IPS-20b (cell line): ENCODE results near the gene TNFRSF9.

ENCODE experiments used
- H3K27ac ChIP-seq: one replicate; pipeline ENCODE4 v1.5.1; 2013; ENCODE audit warnings: low read length
- H3K27me3 ChIP-seq: 2 replicates; pipeline ENCODE4 v1.6.1; 2013; ENCODE audit warnings: mild to moderate bottlenecking, low read length, inconsistent platforms; ENCODE audit not compliant: insufficient read depth
- H3K36me3 ChIP-seq: 2 replicates; pipeline ENCODE4 v1.6.1; 2013; ENCODE audit warnings: low read depth, mild to moderate bottlenecking, inconsistent platforms, low read length, moderate library complexity; ENCODE audit not compliant: insufficient read depth
- H3K4me1 ChIP-seq: 2 replicates; pipeline ENCODE4 v1.6.1; 2013; ENCODE audit warnings: mild to moderate bottlenecking, control low read depth, inconsistent platforms, low read length, moderate library complexity; ENCODE audit not compliant: insufficient read depth
- H3K4me3 ChIP-seq: 2 replicates; pipeline ENCODE4 v1.5.1; 2013; ENCODE audit warnings: mild to moderate bottlenecking, low read length, inconsistent platforms
- H3K9ac ChIP-seq: 2 replicates; pipeline ENCODE4 v1.6.1; 2013; ENCODE audit warnings: low read depth, mild to moderate bottlenecking, inconsistent platforms, low read length, moderate library complexity
- H3K9me3 ChIP-seq: 2 replicates; pipeline ENCODE4 v1.6.1; 2013; ENCODE audit warnings: mild to moderate bottlenecking, low read depth, low read length, inconsistent platforms; ENCODE audit not compliant: insufficient read depth

TNFRSF9 gene

DNA sequence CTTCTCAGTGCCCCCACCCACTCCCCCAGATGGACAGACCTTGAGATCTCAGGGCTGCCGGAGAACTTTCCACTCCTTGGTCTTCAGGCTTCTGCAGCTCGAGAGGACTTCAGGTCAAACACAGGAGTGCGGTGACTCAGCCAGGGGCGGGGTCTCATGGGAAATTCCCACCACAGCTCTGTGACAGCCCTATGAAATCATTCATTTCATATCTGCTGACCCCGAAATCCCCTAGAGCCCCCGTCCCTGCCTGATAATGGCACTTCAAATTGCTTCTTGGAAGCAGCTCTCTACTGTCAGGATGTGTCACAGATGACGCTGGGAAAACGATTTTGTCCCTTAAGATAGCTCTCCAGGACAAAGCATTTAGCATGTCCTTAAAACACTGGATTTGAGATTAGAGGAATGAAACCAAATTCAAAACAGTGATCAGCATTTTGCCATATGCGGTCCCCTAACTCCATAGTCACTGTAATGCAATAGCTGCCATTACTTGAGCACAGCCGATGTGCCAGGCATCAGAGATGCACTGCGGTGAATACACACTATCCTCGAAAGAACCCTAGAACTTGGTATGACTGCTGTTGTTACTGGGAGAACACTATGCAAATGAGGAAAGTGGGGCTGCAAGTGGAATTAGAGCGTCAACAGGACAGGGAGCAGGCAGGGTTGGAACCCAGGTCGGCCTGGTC is at the start of gene TNFRSF9:
Gene TNFRSF9, minus strand, starts transcription at position 95 of the 692 bp plus-strand sequence. CDS start 845 bp downstream, outside the sequence.
- H3K4me1 ChIP-seq: no peaks in the 10 kb centered on the region
- H3K9ac ChIP-seq: no peak within 1 kb of the TSS
- peaks cover 52% of the 10 kb centered on the region for H3K27me3 ChIP-seq
- H3K27ac ChIP-seq: no peak within 1 kb of the TSS
- H3K9me3 ChIP-seq: no peaks in the 10 kb centered on the region
- H3K4me3 ChIP-seq: no peak within 1 kb of the TSS
- no peaks in the 10 kb centered on the region for H3K36me3 ChIP-seq

DNA sequence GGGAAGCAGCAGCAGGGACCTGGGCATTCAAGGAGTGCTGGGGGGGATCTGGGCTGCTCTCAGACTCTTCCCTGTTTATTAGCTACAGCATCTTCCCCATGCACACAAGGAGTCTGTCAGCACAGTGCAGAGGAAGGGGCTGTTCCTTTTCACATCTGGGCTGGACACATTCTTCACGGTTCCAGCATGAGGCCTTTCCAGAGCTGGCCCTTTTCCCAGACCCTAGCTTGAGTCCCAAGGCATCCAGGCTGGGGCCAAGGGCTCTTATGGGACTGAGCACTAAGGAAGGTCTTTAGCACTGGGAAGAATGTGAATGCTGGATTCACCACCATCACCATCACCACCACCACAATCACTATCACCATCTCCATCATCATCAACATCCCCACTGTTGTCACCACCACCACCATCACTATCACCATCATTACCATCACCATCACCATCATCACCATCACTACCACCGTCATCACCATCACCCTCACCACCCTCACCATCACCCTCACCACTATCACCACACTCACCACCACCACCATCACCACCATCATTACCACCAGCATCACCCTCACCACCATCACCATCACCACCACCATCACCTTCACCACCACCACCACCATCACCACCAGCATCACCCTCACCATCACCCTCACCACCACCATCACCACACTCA is 49.3 kb upstream of the TNFRSF9 start:
- Histone ChIP-seq H3K9ac (no peak overlapping the region), H3K27ac (no peak overlapping the region), H3K27me3 (no peaks in the 10 kb centered on the region)

DNA sequence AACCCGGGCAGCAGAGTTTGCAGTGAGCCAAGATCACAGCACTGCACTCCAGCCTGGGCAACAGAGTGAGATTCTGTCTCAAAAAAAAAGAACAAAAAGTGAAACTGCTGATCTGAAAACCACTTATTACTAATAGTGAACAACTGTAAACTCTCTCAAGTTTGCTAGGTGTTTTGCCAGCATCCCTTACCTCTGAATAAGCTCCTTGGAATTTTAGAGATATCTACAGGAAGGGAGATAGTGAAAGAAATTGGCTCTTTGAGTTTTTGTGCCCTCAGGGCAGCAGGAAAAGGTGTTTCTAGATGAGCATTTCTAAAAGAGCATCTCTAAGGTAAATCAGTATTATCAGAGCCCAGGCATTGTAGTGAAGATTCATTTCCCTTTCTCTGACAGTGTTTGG is 47.9 kb upstream of the TNFRSF9 start:
- H3K36me3 ChIP-seq: peaks cover 49% of the 10 kb centered on the region
- peaks cover 5% of the 10 kb centered on the region; the same call in 1 of the 2 replicates for H3K4me1 ChIP-seq
- H3K27me3 ChIP-seq: no peaks in the 10 kb centered on the region
- no peak overlapping the region for H3K27ac ChIP-seq
- no peak overlapping the region for H3K4me3 ChIP-seq
- H3K9ac ChIP-seq: no peak overlapping the region
- H3K9me3 ChIP-seq: no peaks in the 10 kb centered on the region

More for the DNA sequence above, 49.3 kb upstream of the TNFRSF9 start:
- H3K36me3 ChIP-seq: peaks cover 35% of the 10 kb centered on the region
- peaks cover 5% of the 10 kb centered on the region; the same call in 1 of the 2 replicates for H3K4me1 ChIP-seq
- no peaks in the 10 kb centered on the region for H3K9me3 ChIP-seq
- no peak overlapping the region for H3K4me3 ChIP-seq

DNA sequence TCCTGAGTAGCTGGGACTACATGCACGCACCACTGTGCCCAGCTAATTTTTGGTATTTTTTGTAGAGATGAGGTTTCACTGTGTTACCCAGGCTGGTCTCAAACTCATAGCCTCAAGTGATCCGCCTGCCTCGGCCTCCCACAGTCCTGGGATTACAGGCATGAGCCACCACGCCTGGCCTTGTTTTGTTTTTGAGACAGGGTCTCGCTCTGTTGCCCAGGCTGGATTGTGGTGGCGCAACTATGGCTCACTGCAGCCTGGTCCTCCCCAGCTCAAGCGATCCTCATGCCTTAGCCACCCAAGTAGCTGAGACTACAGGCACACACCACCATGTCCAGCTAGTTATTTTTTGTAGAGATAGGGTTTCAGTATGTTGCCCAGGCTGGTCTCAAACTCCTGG is 46.9 kb upstream of the TNFRSF9 start:
- Histone ChIP-seq H3K9me3 (no peaks in the 10 kb centered on the region), H3K4me1 (peaks cover 6% of the 10 kb centered on the region; the same call in 1 of the 2 replicates), H3K27ac (no peak overlapping the region), H3K4me3 (no peak overlapping the region), H3K27me3 (no peaks in the 10 kb centered on the region), H3K36me3 (peaks cover 59% of the 10 kb centered on the region), H3K9ac (no peak overlapping the region)

DNA sequence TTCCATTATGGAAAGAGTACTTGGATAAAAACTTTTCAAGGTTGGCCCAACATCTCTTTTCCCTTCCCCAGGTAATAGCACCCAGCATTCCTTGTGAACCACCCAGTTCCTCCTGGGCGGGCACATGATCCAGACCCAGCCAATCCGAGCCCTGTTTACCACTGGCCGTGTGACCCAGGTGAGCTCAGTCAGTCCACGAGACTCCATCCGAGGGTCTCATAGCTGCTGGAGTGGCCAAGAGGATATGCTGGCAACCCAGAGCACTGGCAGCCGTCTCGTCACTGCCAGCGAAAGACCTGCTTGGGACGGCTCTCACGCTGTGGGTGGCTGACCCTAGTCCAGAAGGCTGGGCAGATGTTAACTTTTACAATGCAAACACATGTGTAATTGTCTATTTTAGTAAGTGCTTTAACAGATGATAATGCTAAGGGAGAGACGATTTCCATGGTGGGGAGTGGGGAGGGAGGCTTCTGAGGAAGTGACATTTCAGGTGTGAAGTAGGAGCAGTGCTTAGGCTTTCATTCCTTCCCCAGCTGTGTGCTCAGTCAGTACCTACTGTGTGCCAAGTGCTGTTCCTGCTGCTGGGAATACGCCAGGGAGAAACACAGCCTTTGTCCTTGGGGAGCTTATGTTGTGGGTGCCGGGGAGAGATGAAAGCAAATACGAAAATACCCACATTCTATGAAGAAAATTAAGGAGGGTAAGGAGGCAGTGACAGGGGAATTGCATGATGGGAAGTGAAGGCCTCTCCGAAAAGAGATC is 45.4 kb upstream of the TNFRSF9 start:
- Histone ChIP-seq H3K36me3 (peaks cover 66% of the 10 kb centered on the region), H3K9me3 (no peaks in the 10 kb centered on the region), H3K4me3 (no peak overlapping the region), H3K27me3 (no peaks in the 10 kb centered on the region), H3K9ac (no peak overlapping the region), H3K27ac (no peak overlapping the region), H3K4me1 (peaks cover 4% of the 10 kb centered on the region; the same call in 1 of the 2 replicates)

DNA sequence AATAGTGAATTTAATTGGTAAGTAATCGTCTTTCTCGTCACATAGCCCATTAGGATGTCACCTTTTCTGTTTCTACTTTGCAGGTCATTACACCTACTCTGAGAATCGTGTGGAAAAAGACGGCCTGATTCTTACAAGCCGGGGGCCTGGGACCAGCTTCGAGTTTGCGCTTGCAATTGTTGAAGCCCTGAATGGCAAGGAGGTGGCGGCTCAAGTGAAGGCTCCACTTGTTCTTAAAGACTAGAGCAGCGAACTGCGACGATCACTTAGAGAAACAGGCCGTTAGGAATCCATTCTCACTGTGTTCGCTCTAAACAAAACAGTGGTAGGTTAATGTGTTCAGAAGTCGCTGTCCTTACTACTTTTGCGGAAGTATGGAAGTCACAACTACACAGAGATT is 44.2 kb upstream of the TNFRSF9 start:
- no peak overlapping the region for H3K27ac ChIP-seq
- no peaks in the 10 kb centered on the region for H3K27me3 ChIP-seq
- no peak overlapping the region for H3K4me3 ChIP-seq
- peaks cover 69% of the 10 kb centered on the region for H3K36me3 ChIP-seq
- no peak overlapping the region for H3K9ac ChIP-seq
- H3K9me3 ChIP-seq: no peaks in the 10 kb centered on the region
- 0 out of 2 replicates have a peak, but pooled peaks cover 3% of the 10 kb centered on the region for H3K4me1 ChIP-seq

DNA sequence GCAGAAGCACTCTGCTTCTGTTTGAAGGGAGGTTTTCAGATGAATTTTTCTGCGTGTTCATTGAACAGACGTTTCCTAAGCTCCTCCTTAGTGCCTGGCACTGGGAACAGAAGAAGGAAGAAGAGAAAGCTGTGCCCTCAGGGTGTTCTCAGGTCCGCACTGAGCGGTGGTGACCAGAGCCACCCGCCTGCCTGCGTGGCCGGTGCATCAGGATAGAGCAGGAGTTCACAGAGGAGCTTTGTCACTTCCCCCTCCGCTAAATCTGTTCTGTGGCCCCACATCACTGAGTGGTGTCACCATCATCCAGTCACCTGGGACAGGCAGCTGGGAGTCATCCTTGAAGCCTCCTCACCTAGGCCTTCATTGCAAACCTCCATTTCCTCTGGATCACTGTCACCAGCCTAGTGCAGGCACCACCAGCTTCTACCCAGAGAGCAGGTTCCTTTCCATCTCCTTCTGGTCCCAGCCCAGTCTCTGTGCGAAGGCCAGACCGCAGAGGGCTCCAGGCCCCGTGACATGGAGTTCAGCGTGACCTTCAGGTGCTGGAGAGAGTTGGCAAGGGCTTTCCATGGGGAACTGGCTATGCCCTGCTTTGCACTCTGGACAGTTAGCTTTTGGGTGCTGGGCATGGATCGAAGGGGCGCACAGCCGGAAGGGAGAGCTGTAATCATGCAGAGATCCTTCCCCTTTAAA is 42.6 kb upstream of the TNFRSF9 start:
- H3K36me3 ChIP-seq: peaks cover 83% of the 10 kb centered on the region
- H3K9me3 ChIP-seq: no peaks in the 10 kb centered on the region
- H3K27ac ChIP-seq: no peak overlapping the region
- H3K4me1 ChIP-seq: 0 out of 2 replicates have a peak, but pooled peaks cover 3% of the 10 kb centered on the region
- H3K4me3 ChIP-seq: no peak overlapping the region
- no peak overlapping the region for H3K9ac ChIP-seq
- H3K27me3 ChIP-seq: no peaks in the 10 kb centered on the region

DNA sequence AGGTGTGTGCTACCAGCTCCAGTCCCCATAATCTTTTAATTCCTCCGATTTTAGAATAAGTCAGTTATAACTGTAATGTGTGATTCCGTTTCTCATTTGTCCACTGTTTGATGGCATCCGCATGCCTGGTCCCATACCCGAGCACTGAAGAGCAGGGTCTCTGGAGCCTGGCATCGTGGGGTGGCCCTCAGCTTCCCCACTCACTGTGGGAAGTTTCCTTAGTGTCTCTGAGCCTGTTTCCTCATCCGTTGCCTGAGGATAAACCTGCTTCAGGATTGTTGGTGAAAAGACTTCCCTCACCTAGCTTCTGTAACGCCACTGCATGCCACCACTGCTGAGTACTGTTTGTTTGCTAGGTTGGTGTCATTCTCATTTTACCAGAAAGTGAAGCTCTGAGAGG is 40.3 kb upstream of the TNFRSF9 start:
- no peak overlapping the region for H3K9ac ChIP-seq
- no peaks in the 10 kb centered on the region for H3K9me3 ChIP-seq
- H3K4me1 ChIP-seq: 0 out of 2 replicates have a peak, but pooled peaks cover 3% of the 10 kb centered on the region
- H3K27ac ChIP-seq: no peak overlapping the region
- H3K27me3 ChIP-seq: no peaks in the 10 kb centered on the region
- H3K36me3 ChIP-seq: peaks cover 87% of the 10 kb centered on the region
- no peak overlapping the region for H3K4me3 ChIP-seq

DNA sequence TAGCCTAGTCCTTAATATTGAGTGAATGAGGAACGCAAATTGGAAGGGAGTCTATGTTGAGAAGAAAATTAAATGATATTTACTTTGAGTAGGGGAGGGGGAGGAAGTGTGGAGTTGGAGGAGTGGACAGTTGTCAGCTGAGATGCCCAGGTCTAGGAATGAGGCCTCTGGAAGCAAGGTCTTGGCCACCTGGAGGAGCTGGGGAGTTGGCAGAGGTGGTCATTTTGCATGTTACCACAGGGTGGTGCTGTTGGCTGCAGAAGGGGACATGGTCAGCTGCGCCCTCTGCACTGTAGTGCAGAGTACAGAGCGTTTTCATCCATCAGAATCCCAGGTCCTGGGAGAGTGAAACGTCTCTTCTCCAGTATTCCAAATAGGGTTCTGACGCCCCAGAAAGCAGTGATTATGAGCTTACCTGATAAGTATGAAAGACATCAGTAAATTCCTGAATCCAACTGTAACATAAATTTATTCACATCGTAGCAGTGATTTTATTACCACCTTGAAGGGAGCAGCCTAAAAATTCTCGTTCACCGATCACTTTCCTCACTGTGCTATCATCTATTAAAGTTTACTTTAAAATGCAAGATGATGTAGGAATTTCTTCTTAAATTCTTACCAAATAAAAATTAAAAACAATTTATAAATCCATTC is 34.7 kb upstream of the TNFRSF9 start:
- no peaks in the 10 kb centered on the region for H3K9me3 ChIP-seq
- no peak overlapping the region for H3K27ac ChIP-seq
- H3K4me1 ChIP-seq: no peaks in the 10 kb centered on the region
- H3K27me3 ChIP-seq: no peaks in the 10 kb centered on the region
- peaks cover 69% of the 10 kb centered on the region for H3K36me3 ChIP-seq
- H3K4me3 ChIP-seq: no peak overlapping the region
- no peak overlapping the region for H3K9ac ChIP-seq

DNA sequence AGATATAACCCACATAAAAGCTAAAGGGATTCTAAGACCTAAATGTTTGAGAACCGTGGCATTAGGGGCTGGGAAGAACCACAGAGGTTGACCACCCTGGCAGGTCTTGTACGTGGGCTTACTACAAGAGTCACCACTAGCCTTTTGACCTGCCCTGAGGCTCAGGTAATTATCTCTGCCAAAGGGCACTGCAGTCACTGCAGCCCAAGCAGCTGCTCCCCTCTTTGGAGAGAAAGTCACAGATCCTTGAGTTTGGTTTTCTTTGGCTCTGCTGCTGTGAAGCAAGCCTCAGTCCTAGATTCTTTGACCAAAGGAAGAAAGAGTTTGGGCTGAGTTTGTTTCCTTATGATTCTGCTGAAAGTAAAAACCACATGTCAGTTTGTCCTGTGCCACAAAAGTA is 32.4 kb upstream of the TNFRSF9 start:
- no peak overlapping the region for H3K27ac ChIP-seq

DNA sequence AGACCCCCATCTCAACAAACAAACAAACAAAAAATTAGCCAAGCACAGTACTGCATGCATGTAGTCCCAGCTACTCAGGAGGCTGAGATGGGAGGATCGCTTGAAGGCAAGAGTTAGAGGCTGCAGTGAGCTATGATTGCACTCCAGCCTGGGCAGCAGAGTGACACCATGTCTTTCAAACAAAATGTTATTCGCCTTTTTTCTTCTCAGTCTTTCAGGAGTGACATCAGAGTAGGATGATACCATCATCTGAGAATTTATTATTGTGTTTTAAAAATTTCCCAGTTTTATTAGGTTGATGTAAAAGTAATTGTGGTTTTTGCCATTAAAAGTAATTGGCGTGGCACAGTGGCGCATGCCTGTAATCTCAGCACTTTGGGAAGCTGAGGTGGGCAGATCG is 31.6 kb upstream of the TNFRSF9 start:
- Histone ChIP-seq H3K4me1 (no peaks in the 10 kb centered on the region), H3K36me3 (peaks cover 67% of the 10 kb centered on the region), H3K27ac (no peak overlapping the region), H3K9me3 (no peaks in the 10 kb centered on the region), H3K27me3 (no peaks in the 10 kb centered on the region), H3K4me3 (no peak overlapping the region), H3K9ac (no peak overlapping the region)

More for the DNA sequence above, 32.4 kb upstream of the TNFRSF9 start:
- no peak overlapping the region for H3K9ac ChIP-seq
- H3K27me3 ChIP-seq: no peaks in the 10 kb centered on the region
- no peaks in the 10 kb centered on the region for H3K4me1 ChIP-seq
- no peak overlapping the region for H3K4me3 ChIP-seq
- H3K9me3 ChIP-seq: no peaks in the 10 kb centered on the region
- peaks cover 68% of the 10 kb centered on the region for H3K36me3 ChIP-seq
